GM12892 (cell line): ENCODE measurements around the gene SSR3.

Experiments used
- POLR2A ChIP-seq: IDR thresholded peaks from 2 replicates; pipeline ENCODE4 v1.6.1; 2011; ENCODE audit warnings: low read depth, low read length, control low read depth
- POLR2AphosphoS5 ChIP-seq: IDR thresholded peaks from 2 replicates; pipeline ENCODE4 v1.6.1; 2011; ENCODE audit warnings: low read depth, low read length, control low read depth

DNA sequence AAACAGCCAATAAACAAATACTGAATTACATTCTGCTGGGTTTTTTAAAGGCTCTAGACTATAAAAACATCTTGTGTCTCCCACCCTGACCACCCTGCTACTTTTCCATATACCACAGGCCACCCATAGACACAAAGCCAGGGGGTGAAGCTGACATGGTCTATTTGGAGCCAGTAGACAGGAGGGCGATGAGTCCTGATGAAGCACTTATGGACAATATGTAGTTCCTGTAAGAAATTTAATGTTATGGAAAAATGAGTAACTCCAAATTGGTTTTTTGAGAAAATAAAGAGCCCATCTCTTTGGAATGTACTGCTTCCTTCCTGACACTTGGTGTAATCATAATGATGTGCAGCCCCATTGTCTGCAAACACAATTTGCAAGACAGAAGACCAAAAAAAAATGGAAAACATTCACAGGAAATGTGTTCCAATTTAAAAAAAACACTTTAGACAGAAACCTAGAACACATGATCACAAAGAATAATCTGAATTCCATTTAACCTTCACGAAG lies 11.8 kb downstream of the SSR3 start:
- no peak for TF ChIP-seq POLR2A
- no peak for TF ChIP-seq POLR2AphosphoS5
